H1 (cell line): Measurements from ENCODE around the gene PNMA6E. TPM values are rescaled to one million over a fixed set of nuclear protein-coding genes. Genes with fewer than 3 reads are reported as not detected.

Source experiments
- CBX5 ChIP-seq: fragments of 300-800, 300-1000 bp; sonication (generic); IDR thresholded peaks from 2 replicates; pipeline ENCODE4 v1.7.1; 2016; ENCODE audit warnings: antibody characterized with exemption, low read length, low read depth
- CHD7 ChIP-seq: fragments of 300-600 bp; sonication (generic); IDR thresholded peaks from 2 replicates; pipeline ENCODE4 v1.7.1; 2012; ENCODE audit warnings: low read length, moderate library complexity, mild to moderate bottlenecking, inconsistent platforms; ENCODE audit not compliant: insufficient replicate concordance
- POU5F1 ChIP-seq: IDR thresholded peaks from 2 replicates; pipeline ENCODE4 v1.6.1; 2011; ENCODE audit warnings: low read depth, mild to moderate bottlenecking, low read length, moderate library complexity
- SIRT6 ChIP-seq: IDR thresholded peaks from one replicate; pipeline ENCODE4 v1.7.1; 2012; ENCODE audit warnings: low read length, inconsistent platforms
- YY1 ChIP-seq: IDR thresholded peaks from 2 replicates; pipeline ENCODE4 v1.6.1; 2011; ENCODE audit warnings: low read depth, mild to moderate bottlenecking, low read length
- polyA plus RNA-seq, 7 experiments: library from polyadenylated mRNA; depleted of rRNA in 3 of 7; stranded (reverse) in 5 of 7; unstranded in 2 of 7; fragments of >200 nt in 5 of 7; fragments of 200-250 nt in 2 of 7; gene quantifications; 1 replicate in 5 of 7; 2 replicates in 1 of 7; 4 replicates in 1 of 7; pipeline versions ENCODE4 v1.2.1 to v1.2.3, GENCODE V29; 2011 to 2013; ENCODE audit warnings: missing spikeins in 2 of 7, mixed read lengths in 2 of 7
- total RNA-seq: library from RNA; stranded (reverse); fragmentation: NEBNext Ultra II Directional; extraction: Animal tissue kit (Norgen Biotek cat#: 25700); gene quantifications from 2 replicates; pipeline ENCODE4 v1.2.1, GENCODE V29; 2021

Gene PNMA6E
- total and polyA plus RNA-seq, 2 of the 8 experiments (the other 6 are each of a cell fraction or from before 2014, with no cell fraction given), result not detected

- no peak for TF ChIP-seq CHD7
- no peak for TF ChIP-seq SIRT6
- TF ChIP-seq CBX5, result no peak
- TF ChIP-seq YY1, result no peak
- no peak for TF ChIP-seq POU5F1
- TF ChIP-seq, all 59 proteins: peak for 0
Observed at GRCh38 chrX:153370293-153371055, 30.7 kb downstream of the PNMA6E start (continued).
